Head of caudate nucleus (tissue), 42 donors: Measurements from ENCODE around the gene HIVEP1.

Experiments
- DNase-seq, 42 donors: peaks; one replicate each; pipeline versions ENCODE4 v3.0.0 to v3.0.0-alpha.2; 2020 to 2021; ENCODE audit warnings: mixed read lengths in 7 of 42
- intact Hi-C: fragments of 100-400 bp; cut with DNase I; formaldehyde crosslinking; loops from one replicate; pipeline ENCODE4 v1.15.0; 2022

Gene HIVEP1

DNA sequence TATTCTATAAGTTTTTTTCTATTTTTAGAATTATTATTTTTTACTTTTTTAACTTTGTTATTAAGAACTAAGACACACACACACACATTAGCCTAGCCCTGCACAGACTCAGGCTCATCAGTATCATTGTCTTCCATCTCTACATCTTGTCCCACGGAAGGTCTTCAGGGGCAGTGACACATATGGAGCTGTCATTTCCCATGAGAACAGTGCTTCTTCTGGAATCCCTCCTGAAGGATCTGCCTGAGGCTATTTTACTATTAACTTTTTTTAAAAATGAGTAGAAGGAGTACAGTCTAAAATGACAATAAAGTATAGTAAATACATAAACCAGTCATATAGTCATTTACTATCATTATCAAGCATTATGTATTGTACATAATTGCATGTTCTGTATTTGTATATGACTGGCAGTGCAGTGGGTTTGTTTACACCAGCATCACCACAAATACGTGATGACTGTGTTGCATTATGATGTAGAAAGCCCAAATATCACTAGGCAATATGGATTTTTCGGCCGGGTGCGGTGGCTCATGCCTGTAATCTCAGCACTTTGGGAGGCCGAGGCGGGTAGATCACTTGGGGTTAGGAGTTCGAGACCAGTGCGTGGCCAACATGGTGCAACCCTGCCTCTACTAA lies 57.9 kb downstream of the HIVEP1 start:
- intact Hi-C loops = no loop called here
- no peak for DNase-seq

DNA sequence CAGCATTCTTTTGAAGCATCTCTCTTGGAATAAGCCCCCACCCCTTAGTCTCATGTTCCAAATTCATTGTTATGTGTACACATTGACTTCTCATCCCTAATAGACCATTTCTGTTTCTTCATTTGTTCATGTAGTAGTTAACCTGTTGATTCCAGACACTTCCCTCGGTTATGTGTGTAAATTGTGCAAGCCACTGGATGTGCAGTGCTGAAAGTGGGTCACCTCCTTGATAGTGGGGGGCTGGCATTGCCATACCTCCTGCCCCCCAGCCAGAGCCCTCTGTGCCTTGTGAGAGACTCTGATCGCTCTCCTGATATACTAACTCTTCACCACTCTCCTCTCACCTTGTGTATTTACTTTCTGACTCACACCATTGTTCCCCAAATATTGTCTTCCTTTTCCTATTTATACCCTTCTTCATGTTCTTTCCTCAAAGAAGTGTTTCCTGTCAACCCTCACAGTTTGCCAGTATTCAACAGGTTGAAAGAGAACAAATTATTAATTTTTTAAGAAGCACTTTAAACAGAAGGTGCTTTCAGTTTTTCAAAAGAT lies 59.0 kb downstream of the HIVEP1 start:
- intact Hi-C loops = no loop called here
- no peak for DNase-seq

DNA sequence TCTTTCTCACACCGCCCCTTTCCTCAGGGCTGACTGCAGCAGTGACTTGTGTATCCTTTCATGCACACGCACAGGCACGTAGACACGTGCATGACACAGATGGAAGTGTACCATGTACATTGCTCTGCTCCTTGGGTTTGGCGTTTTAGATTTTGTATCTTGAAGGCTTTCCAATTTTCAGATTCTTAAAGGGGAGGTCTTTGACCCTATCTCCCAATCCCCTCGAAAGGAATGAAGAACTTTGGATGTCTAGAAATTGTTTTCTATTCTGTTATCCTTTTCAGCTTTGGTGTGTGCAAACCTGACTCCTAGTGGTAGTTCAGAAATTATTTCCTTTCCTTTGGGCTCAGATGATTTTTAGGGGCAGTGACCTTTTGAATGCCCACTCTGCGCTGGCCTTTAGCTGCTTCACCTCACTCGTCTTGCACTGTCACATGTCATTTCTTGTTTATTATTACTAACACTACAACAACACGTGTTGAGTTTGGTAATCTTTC lies 63.0 kb downstream of the HIVEP1 start:
- intact Hi-C loops = no loop called here
- no peak for DNase-seq

DNA sequence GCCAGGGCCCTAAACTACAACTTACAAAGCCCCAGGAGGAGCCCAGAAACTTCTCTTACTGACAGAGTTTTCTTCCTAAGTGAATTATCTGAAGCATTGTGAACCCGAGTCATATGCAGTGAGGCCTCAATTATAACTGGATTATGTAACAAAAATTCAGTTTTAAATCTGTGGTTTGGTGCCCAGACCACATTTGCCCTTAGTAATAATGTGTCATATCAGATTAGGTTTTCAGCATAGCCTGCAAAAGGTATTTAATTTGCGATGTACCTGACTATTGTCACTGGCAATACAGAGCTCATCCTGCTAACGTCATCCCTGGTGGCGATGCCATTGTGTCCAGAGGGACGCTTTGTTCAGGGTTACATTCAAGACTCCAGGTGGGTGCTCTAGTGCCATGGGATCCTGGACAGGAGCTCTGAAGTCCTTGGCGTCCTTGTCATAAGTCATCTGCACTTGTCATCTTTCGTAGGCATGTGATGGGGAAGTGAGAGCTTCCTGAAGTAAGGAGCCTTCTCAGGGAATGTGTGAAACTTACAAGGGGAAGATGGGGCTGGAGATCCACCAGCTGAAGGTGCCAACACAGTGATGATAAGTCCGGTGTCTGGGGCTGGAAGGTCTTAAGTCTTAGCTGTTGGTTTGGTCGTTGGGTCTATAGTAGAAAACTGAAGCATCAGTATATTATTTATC lies 65.1 kb downstream of the HIVEP1 start:
- no peak for DNase-seq
- intact Hi-C loops = no loop called here

DNA sequence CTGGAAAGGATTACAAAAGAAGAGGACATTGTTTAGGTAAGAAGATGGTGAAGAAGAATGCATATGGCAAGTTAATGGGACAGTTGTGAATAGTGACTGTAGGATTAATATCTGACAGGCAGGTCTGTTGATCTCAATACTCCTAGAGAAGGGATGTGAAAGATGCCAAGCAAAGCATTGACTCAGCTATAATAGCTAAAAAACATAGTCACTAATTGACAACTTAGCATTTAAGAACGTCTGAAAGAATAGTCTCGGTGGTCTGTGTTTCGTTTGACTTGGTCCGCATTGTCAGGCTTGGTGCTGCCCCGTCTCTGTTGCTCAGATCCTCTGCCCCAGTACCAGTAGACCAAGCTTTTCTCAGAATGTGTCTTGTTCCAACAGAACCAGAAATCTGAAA lies 65.9 kb downstream of the HIVEP1 start:
- no peak for DNase-seq
- intact Hi-C loops = no loop called here

DNA sequence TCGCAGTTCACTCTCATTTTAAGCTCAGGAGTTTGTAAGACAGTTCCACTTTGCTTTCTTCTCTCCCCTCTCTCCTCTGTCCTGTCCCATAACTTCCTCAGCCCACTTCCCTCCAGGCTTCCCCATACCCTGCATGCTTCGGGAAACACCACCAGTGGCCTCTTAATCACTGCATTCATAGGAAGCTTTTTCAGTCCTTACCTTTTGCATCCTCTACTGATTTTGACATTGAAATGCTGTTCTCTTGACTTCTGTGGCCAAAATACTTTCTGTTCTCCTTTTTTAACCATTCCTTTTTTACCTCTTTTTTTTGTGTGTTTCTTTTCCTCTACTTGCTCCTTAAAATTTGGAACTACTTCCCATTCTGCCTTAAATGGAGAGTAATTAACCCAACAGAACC lies 69.7 kb downstream of the HIVEP1 start:
- no peak for DNase-seq
- intact Hi-C loops = no loop called here

DNA sequence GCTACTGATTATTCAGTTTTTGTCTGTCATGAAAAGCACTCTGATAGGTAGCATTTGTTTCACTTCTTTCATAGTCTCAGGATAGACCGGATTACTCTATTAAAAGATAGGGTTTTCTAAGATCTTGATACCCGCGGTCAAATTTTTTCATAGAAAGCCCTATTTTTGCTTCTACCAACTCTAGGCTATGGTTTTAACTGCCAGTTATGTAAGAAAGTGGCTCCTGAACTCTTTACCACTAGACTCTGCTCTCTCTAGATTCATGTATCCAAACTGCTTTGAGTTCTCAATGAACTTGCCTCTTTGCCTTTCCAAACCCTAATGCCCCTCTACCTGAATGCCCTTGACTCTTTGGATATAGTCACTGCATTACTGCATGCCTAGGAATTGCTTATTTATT lies 70.3 kb downstream of the HIVEP1 start:
- no peak for DNase-seq
- intact Hi-C loops = no loop called here

DNA sequence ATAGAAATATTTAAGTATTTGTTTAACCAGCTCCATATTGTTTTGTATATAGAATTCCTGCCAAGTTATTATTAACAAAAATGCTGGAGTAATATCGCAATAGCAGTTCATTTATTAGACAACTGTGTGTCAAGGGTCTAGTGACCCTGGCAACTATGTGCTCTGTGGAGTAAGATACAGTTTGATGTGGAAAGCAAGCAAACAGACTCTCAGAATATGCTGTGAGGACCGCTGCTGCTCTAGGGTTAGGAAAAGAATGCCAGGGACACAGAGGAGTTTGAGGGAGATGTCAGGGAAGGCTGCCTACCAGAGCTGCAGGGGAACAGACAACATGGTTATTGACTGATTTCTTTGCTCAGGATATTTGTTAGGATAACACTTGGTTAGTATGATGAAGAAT lies 71.2 kb downstream of the HIVEP1 start:
- DNase-seq = no peak
- intact Hi-C loops = no loop called here

DNA sequence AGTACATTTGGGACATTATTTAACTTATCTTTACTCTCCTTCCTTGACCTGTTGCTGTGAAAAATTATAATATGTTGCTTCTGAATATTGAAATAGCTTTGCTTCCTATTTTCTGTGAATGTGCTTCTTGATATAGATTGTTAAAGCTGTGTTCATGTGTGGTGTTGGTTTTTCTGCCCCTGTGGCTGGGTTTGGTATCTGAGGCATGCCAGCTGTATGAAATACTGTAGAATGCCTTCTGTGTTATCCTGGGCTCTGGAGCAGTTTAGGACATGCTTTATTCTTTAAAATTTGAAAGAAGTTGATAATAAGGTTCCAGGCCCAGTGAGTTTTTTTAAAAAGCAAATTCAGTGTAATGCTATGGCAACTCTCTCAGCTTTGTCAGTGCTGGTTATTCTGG lies 71.7 kb downstream of the HIVEP1 start:
- no peak for DNase-seq

DNA sequence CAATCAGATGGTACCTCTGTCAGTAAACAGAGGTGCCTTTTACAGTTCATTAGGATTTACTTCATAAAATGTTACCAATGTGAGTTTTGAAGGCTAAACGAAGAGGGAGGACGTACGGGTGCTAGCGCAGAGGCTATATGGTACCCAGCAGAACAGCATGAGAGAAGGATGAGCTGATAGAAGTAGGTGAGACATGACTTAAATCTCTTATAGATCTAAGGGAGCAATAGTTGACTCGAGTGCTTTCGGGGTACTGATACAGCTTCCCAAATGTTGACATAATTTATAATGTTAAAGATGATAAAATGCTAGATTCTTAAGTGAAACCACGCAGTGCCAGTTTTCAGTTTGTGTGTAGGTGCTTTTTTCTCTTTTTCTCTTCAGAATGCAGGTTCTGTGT lies 72.6 kb downstream of the HIVEP1 start:
- intact Hi-C loops = no loop called here
- no peak for DNase-seq

More for the DNA sequence above, 71.7 kb downstream of the HIVEP1 start:
- intact Hi-C loops = no loop called here

DNA sequence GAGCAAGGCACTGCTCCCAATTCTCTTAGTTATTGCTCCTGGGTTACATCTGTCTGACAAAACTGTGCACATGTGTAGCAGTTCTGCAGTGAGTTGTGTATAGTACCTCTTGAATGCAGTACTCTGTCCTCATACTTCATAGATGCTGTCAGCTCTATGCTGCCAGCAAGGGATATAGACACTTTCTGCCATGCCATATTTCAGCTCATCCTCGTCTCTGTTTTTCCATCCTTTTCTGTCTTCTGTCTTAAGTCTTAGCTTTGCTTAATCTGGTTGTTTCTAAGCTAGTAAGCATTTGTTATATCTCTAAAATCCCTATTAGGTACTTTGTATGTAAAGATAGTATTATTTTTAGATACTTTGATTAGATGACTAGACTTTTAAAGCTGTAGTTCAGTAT lies 76.4 kb downstream of the HIVEP1 start:
- intact Hi-C loops = no loop called here
- no peak for DNase-seq

DNA sequence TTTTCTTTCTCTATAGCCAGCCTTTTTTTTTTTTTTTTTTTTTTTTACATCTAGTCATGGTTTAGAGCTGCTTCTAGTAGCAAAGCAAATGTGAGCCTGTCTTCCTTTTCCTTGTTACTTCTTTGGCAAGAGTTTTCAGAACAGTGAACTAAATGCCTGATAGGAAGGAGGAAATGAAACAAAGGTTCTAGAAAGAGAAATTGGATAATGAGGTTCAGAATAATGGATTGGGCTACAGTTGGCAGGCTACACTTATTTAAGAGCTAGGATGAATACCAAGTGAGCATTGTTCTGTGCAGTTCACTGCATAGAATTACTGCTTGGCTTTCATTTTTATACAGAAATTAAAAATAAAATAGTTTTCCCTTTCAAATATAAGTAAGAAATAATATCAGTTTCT lies 78.6 kb downstream of the HIVEP1 start:
- intact Hi-C loops = no loop called here
- DNase-seq = no peak

DNA sequence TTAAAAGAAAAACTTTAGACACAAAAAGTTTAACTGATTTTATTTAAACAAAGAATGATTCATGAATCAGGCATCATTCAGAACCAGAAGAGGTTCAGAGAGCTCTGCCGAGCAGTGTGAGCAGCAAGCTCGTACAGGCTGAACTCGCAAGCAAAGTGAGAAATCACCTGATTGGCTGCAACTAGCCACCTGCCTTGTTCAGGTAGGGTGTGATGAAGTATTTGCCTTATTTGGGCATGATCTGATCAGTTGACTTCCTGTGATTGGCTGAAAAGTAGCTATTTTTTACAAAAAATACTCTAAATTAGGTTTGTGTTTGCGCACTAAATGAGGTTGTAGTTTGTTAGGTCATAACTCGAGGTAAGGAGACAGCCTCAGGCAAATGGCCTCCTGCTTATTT lies 80.7 kb downstream of the HIVEP1 start:
- DNase-seq = no peak
- intact Hi-C loops = no loop called here

DNA sequence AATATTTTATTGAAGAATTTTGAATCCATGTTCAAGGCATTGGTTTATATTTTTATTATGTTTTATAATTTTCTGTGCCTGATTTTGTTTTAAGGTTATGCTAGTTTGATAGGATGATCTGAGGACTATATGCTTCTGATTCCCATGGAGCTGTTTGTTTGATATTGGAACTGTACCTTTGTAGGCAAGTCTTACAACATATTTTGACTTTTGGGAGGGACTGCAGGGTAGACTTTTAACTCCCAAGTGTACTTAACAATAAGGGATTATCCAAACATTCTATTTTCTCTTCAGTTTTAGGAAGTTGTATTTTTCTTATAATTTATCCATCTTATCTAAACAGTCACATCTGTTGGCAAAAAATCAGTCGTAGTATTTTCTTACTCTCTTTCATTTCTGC lies 82.6 kb downstream of the HIVEP1 start:
- intact Hi-C loops = no loop called here
- no peak for DNase-seq

DNA sequence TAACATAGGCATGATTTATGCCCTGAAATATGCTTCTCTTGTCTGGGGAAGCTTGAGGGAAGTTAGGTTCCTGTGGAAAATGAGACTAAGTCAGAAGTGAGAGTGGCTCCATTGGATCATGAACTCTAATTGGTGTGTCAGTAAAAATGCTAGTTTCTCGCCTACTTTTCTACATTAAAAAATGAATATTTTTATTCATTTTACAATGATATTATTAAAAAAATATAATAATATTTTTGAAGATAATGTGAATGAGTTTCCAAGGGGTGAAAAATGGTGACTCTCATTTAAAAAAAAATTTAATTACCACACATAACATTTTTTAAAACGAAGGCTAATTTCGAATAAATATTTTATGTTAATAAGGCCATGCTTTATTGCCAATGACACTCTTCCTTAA lies 84.2 kb downstream of the HIVEP1 start:
- no peak for DNase-seq
- intact Hi-C loops = no loop called here

DNA sequence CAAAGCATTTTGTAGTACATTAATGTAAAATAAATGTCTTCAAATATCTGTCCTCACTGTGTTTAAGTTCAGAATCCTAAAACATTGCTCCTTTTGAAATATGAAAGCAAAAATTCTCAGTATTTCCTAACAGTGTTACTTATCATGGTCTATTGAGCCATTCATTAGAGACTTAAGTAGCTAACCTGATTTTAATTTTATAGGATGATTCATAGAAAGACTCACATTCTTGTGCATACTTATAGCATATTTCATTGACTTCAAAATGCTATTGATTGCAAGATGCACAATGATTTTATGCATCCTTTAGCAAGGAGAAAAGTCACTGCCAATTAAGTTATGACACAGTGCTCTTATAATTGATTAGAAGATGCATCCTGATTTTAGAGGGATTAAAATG lies 85.7 kb downstream of the HIVEP1 start:
- intact Hi-C loops = no loop called here
- no peak for DNase-seq

DNA sequence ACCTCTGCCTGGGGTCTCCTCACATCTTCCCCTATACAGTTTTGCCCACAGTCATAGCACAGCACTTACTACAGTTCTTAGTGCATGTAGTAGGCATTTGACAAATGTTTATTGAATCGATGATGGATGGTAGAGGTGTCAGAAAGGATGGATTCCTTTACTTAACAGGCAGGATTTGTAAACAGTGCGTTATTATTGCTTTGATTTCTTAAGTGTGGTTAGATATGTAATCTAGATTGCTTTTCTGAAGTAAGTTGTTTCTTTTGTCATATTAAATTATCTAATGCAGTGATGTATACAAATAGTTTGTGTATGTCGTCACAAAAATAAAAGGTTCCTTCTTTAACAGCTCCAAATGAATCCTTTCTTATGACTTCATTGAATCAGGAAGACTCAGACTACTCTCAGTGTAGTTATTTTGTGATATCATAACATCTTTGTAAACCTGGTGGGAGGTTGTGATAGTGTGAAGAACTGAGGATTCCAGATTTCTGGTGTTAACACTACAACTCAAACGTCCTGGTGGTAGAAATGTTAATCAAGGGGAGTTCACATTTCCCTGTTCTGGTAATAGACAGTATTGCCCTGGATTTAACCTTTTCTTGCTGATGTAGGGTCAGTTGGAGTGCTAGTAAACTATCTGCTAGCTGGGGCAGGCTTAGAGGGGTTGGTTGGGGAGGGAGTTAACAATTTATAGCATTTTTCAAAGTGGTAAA lies 87.7 kb downstream of the HIVEP1 start:
- intact Hi-C loops = no loop called here
- DNase-seq = no peak

DNA sequence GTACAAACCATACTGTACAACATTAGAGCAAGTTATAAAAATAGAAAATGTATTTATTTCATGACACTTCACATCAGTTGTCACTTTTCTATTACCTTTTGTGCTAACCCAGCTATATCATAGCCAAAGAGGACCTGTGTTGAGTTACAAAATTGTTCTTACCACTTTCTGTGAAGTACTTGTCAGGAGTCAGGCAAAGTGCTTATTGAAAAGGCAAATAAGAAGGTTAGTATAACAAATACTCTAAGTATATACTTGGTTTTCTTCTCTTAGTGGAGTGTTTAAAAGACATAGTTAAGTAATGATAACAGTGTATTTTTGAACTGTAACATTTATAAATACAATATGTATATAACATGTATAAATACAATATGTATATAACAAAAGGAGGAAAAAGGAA lies 88.9 kb downstream of the HIVEP1 start:
- no peak for DNase-seq
- intact Hi-C loops = no loop called here

DNA sequence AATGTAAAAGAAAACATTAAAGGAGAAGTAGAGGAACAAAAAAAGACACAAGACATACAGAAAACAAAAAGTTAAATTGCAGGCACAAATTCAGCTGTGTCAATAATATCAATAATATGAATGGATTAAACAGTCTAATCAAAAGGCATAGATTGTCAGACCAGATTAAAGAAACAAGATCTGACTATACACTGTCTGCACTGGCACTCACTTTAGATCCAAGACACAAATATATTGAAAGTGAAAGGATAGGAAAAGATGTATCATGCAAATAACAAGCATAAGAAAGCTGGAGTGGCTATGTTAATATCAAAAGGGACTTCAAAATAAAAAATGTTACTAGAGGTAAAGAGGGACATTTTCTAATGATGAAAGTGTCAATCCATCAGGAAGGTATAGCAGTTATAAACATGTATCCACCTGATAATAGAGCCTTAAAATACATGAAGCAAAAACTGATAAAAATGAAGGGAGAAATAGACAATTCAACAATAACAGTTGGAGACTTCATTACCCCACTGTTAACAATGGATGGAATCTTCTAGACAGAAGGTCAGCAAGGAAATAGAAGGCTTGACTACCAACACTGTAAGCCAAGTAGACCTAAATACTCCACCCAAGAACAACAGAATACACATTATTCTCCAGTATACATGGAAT lies 89.7 kb downstream of the HIVEP1 start:
- no peak for DNase-seq
- intact Hi-C loops = no loop called here

DNA sequence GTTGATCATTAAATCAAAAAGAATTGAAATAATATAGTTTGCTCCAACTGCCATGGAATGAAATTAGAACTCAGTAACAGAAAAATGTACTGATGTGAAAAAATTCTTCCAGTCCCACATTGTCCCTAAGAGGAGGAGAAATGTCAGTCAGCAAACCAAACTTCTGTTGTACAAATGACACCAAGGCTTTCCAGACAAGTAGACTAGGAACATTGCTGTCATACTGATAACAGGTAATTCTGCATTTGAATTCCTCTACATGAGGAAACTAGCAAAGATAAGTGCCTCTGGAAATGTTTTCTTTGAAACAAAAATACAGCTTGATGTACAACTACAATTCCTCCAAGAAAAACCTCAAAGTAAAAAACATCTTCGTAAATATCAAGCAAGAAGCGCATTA lies 90.2 kb downstream of the HIVEP1 start:
- no peak for DNase-seq
- intact Hi-C loops = no loop called here
